Epithelial cell of proximal tubule (primary cell): Measurements from ENCODE around the gene CDK5RAP2. TPM values are rescaled to one million over a fixed set of nuclear protein-coding genes. Genes with fewer than 3 reads are reported as not detected.

ENCODE experiments used
- DNase-seq: peaks from one replicate; pipeline ENCODE4 v3.0.0-alpha.2; 2011; ENCODE audit warnings: low read depth
- H3K4me3 ChIP-seq: 2 replicates; pipeline ENCODE4 v1.5.1; 2011; ENCODE audit warnings: low read depth, mild to moderate bottlenecking, low read length
- CTCF ChIP-seq: conservative IDR thresholded peaks from 2 replicates; pipeline ENCODE4 v1.5.1; 2012; ENCODE audit warnings: low read depth, mild to moderate bottlenecking, low read length
- total RNA-seq: library from RNA; depleted of rRNA; stranded (reverse); fragments of >200 nt; gene quantifications from 2 replicates; pipeline ENCODE4 v1.2.3, GENCODE V29; 2015

CDK5RAP2 gene
- total RNA-seq, 1 donor from 2014 or later, result 38.7 TPM

- TF ChIP-seq CTCF, result no peak
- no peak overlapping the region for H3K4me3 ChIP-seq
- no peak for DNase-seq
These were observed 174.1 kb downstream of the CDK5RAP2 start for GRCh38 chr9:120405860-120406259.

GRCh38 chr9:120405134-120405533 lies 174.8 kb downstream of the CDK5RAP2 start:
- no peak for TF ChIP-seq CTCF
- DNase-seq, result no peak
- no peak overlapping the region for H3K4me3 ChIP-seq

GRCh38 chr9:120403543-120403856 lies 176.5 kb downstream of the CDK5RAP2 start:
- H3K4me3 ChIP-seq, result no peak overlapping the region
- DNase-seq, result no peak
- TF ChIP-seq CTCF, result no peak

GRCh38 chr9:120402741-120403542 lies 177.0 kb downstream of the CDK5RAP2 start:
- TF ChIP-seq CTCF, result no peak
- H3K4me3 ChIP-seq, result no peak overlapping the region
- DNase-seq, result peak; percentile 74

- H3K4me3 ChIP-seq, result no peak overlapping the region
- no peak for DNase-seq
- no peak for TF ChIP-seq CTCF
These were observed 180.0 kb downstream of the CDK5RAP2 start for GRCh38 chr9:120399940-120400339.

- DNase-seq, result no peak
- no peak overlapping the region for H3K4me3 ChIP-seq
- TF ChIP-seq CTCF, result no peak
These were observed 181.7 kb downstream of the CDK5RAP2 start for GRCh38 chr9:120398286-120398685.

GRCh38 chr9:120397453-120397852 lies 182.5 kb downstream of the CDK5RAP2 start:
- TF ChIP-seq CTCF, result no peak
- H3K4me3 ChIP-seq, result no peak overlapping the region

More at GRCh38 chr9:120397453-120397852, 182.5 kb downstream of the CDK5RAP2 start:
- DNase-seq, result no peak
